K562 (cell line): ENCODE results near the gene RPL29. TPM values are rescaled to one million over a fixed set of nuclear protein-coding genes. Genes with fewer than 3 reads are reported as not detected.

ENCODE experiments used
- ATF4 ChIP-seq: fragments of 450-650 bp; formaldehyde crosslinking; IDR thresholded peaks from 2 replicates; pipeline ENCODE4 v1.4.0; 2022; ENCODE audit warnings: mild to moderate bottlenecking, moderate library complexity
- CAMTA2 ChIP-seq: fragments of 250-450 bp; sonication (Bioruptor Pico); conservative IDR thresholded peaks from 2 replicates; pipeline ENCODE4 v1.5.1; 2022
- CBX2 ChIP-seq: fragments of 200-600 bp; sonication (generic); IDR thresholded peaks from one replicate; pipeline ENCODE4 v1.6.1; 2012; ENCODE audit warnings: mild to moderate bottlenecking, low read length, inconsistent platforms; ENCODE audit not compliant: insufficient read depth, poor library complexity, severe bottlenecking
- ESRRA ChIP-seq: fragments of 450-650 bp; IDR thresholded peaks from 2 replicates; pipeline ENCODE4 v1.6.1; 2014; ENCODE audit warnings: low read depth, mild to moderate bottlenecking, moderate library complexity, borderline replicate concordance
- HES1 ChIP-seq: fragments of 450-650 bp; IDR thresholded peaks from 2 replicates; pipeline ENCODE4 v1.6.1; 2016; ENCODE audit warnings: low read depth, mild to moderate bottlenecking, moderate library complexity
- LEF1 ChIP-seq: fragments of 450-650 bp; IDR thresholded peaks from 2 replicates; pipeline ENCODE4 v1.6.1; 2016; ENCODE audit warnings: mild to moderate bottlenecking
- MAX ChIP-seq: sonication (generic); formaldehyde crosslinking; IDR thresholded peaks from 2 replicates; pipeline ENCODE4 v1.9.0; 2022; ENCODE audit warnings: mild to moderate bottlenecking, missing genetic modification reagents
- MNT ChIP-seq, 2 experiments: fragments of 450-650 bp; conservative IDR thresholded peaks; 2 replicates each; pipeline ENCODE4 v1.6.1; 2017; ENCODE audit warnings: mild to moderate bottlenecking in 2 of 2, moderate library complexity in 2 of 2
- NFATC3 ChIP-seq: fragments of 450-650 bp; IDR thresholded peaks from 2 replicates; pipeline ENCODE4 v1.6.1; 2017; ENCODE audit warnings: mild to moderate bottlenecking
- NONO ChIP-seq, 2 experiments: fragments of 200-400 bp in 1 of 2; fragments of 450-650 bp in 1 of 2; formaldehyde crosslinking in 1 of 2; IDR thresholded peaks; 2 replicates each; pipeline ENCODE4 v1.6.1; 2017; ENCODE audit warnings: low read depth in 2 of 2, mild to moderate bottlenecking in 2 of 2, moderate library complexity in 2 of 2, low read length in 1 of 2
- PHB ChIP-seq: fragments of 250-450 bp; sonication (Bioruptor Pico); IDR thresholded peaks from 2 replicates; pipeline ENCODE4 v1.5.0; 2021
- PTTG1 ChIP-seq: fragments of 450-650 bp; IDR thresholded peaks from 2 replicates; pipeline ENCODE4 v1.6.1; 2016; ENCODE audit warnings: low read depth, mild to moderate bottlenecking, missing genetic modification characterization, missing compliant biosample characterization
- PURB ChIP-seq: sonication (generic); formaldehyde crosslinking; IDR thresholded peaks from 2 replicates; pipeline ENCODE4 v1.9.0; 2021; ENCODE audit warnings: low read depth, mild to moderate bottlenecking, missing genetic modification reagents
- SMARCA4 ChIP-seq: fragments of 450-650 bp; IDR thresholded peaks from 2 replicates; pipeline ENCODE4 v1.6.1; 2016
- SP2 ChIP-seq: IDR thresholded peaks from 2 replicates; pipeline ENCODE4 v1.6.1; 2011; ENCODE audit warnings: mild to moderate bottlenecking, low read depth, low read length, moderate library complexity; ENCODE audit not compliant: poor library complexity, severe bottlenecking; ENCODE audit errors: extremely low read depth
- SREBF2 ChIP-seq: sonication (generic); formaldehyde crosslinking; IDR thresholded peaks from 2 replicates; pipeline ENCODE4 v1.4.0; 2020; ENCODE audit warnings: mild to moderate bottlenecking, missing genetic modification reagents
- SRSF3 ChIP-seq: fragments of 200-400 bp; formaldehyde crosslinking; IDR thresholded peaks from 2 replicates; pipeline ENCODE4 v1.6.1; 2016; ENCODE audit warnings: mild to moderate bottlenecking, low read length, moderate library complexity; ENCODE audit not compliant: insufficient read depth
- TFAM ChIP-seq: fragments of 250-450 bp; sonication (Bioruptor Pico); conservative IDR thresholded peaks from 2 replicates; pipeline ENCODE4 v1.5.0; 2021; ENCODE audit warnings: mild to moderate bottlenecking, moderate library complexity
- UBTF ChIP-seq, 2 experiments: IDR thresholded peaks; 2 replicates each; pipeline ENCODE4 v1.6.1; 2012; ENCODE audit warnings: improper control_type of control experiment in 2 of 2, low read depth in 2 of 2, low read length in 2 of 2, borderline replicate concordance in 1 of 2
- ZNF561 ChIP-seq: fragments of 450-650 bp; formaldehyde crosslinking; conservative IDR thresholded peaks from 2 replicates; pipeline ENCODE4 v1.4.0; 2020; ENCODE audit warnings: mild to moderate bottlenecking, moderate library complexity
- ZNF57 ChIP-seq: fragments of 450-650 bp; formaldehyde crosslinking; IDR thresholded peaks from 2 replicates; pipeline ENCODE4 v1.4.0; 2020; ENCODE audit warnings: mild to moderate bottlenecking, moderate library complexity
- ZNF668 ChIP-seq: fragments of 250-450 bp; sonication (Bioruptor Pico); IDR thresholded peaks from 2 replicates; pipeline ENCODE4 v1.8.0; 2022; ENCODE audit warnings: mild to moderate bottlenecking, inconsistent platforms
- ZNF75A ChIP-seq: fragments of 450-650 bp; formaldehyde crosslinking; IDR thresholded peaks from 2 replicates; pipeline ENCODE4 v1.4.0; 2020; ENCODE audit warnings: mild to moderate bottlenecking
- polyA plus RNA-seq, 8 experiments: library from polyadenylated mRNA; depleted of rRNA in 4 of 8; stranded (reverse) in 5 of 8; unstranded in 3 of 8; fragments of >200 nt; fragmentation: Nextera tagmentation in 2 of 8; fragmentation: Illumina TruSeq in 1 of 8; extraction: Ambion mirVana in 2 of 8; extraction: Trizol in 1 of 8; gene quantifications; 2 replicates each; pipeline versions ENCODE4 v1.2.1 to v1.2.3, GENCODE V29; 2011 to 2014; ENCODE audit warnings: inconsistent platforms in 1 of 8, missing spikeins in 1 of 8
- total RNA-seq, 7 experiments: library from RNA; depleted of rRNA in 6 of 7; stranded (reverse); fragments of >200 nt in 6 of 7; fragmentation: Illumina TruSeq in 2 of 7; extraction: Trizol in 2 of 7; gene quantifications; 2 replicates each; pipeline versions ENCODE4 v1.2.1 to v1.2.3, GENCODE V29; 2011 to 2021; ENCODE audit warnings: low replicate concordance in 1 of 7

Gene RPL29
- total and polyA plus RNA-seq, 9 of the 15 experiments (the other 6 are each of a cell fraction or from before 2014, with no cell fraction given) = 568 to 1,475 (median 1,104) TPM

GRCh38 chr3:51982838-51983577 lies 12.7 kb downstream of the RPL29 start, which contains the start of gene ACY1 (continued):
- no peak for TF ChIP-seq CAMTA2 (CRISPR knock-in tag)
- no peak for TF ChIP-seq NFATC3
- peak; percentile 96 to 97 for TF ChIP-seq MNT (conservative IDR thresholded peaks at IDR 0.05)
- TF ChIP-seq ZNF561 (CRISPR knock-in tag) = no peak
- TF ChIP-seq HES1 = no peak
- TF ChIP-seq LEF1 = no peak
- TF ChIP-seq ZNF75A (CRISPR knock-in tag) = no peak
- no peak for TF ChIP-seq CBX2
- no peak for TF ChIP-seq TFAM
- no peak for TF ChIP-seq SREBF2 (CRISPR knock-in tag)
- TF ChIP-seq PHB = no peak
- no peak for TF ChIP-seq ATF4 (CRISPR knock-in tag)
- peak; percentile 84 to 86; a peak in 2 of 4 replicates for TF ChIP-seq UBTF (IDR thresholded peaks at IDR 0.05; ENCODE audit: borderline replicate concordance in 1 of 2, low read depth in 2 of 2, low read length in 2 of 2)
- 0 out of 4 replicates have a peak, but pooled peaks of 1 of the 2 experiments have one; percentile 27 for TF ChIP-seq NONO (IDR thresholded peaks at IDR 0.05; ENCODE audit: low read depth in 2 of 2, low read length in 1 of 2)
- TF ChIP-seq PTTG1 (tag) = no peak
- peak; percentile 93 for TF ChIP-seq MAX (CRISPR knock-in tag)
- no peak for TF ChIP-seq ZNF57 (CRISPR knock-in tag)
- no peak for TF ChIP-seq ZNF668
- TF ChIP-seq SRSF3 = no peak
- TF ChIP-seq SP2 = no peak
- peak; percentile 80; the same call in 1 of the 2 replicates for TF ChIP-seq ESRRA
- TF ChIP-seq PURB (CRISPR knock-in tag) = no peak
- TF ChIP-seq SMARCA4 = no peak
